Right atrium auricular region (tissue), 2 donors: ENCODE data around the gene RASSF3. TPM values are rescaled to one million over a fixed set of nuclear protein-coding genes. Genes with fewer than 3 reads are reported as not detected.

Source experiments
- DNase-seq: peaks from one replicate; pipeline ENCODE4 v3.0.0-alpha.2; 2019; ENCODE audit warnings: low spot score
- H3K27ac ChIP-seq, 2 donors: fragments of 200-600 bp; sonication (generic); 1 replicate in 1 of 2; 2 replicates in 1 of 2; pipeline ENCODE4 v1.5.1; 2016 to 2019
- H3K27me3 ChIP-seq, 2 donors: fragments of 200-600 bp; sonication (generic); one replicate each; pipeline versions ENCODE4 v1.5.1 to v1.6.0; 2017 to 2019
- H3K36me3 ChIP-seq: fragments of 200-600 bp; sonication (generic); one replicate; pipeline ENCODE4 v1.5.1; 2016
- H3K4me1 ChIP-seq, 2 donors: fragments of 200-600 bp; sonication (generic); one replicate each; pipeline versions ENCODE4 v1.5.1 to v1.6.0; 2017 to 2019
- H3K4me3 ChIP-seq, 2 donors: fragments of 200-600 bp; sonication (generic); 1 replicate in 1 of 2; 2 replicates in 1 of 2; pipeline ENCODE4 v1.5.1; 2017 to 2019; ENCODE audit warnings: mild to moderate bottlenecking in 1 of 2, moderate library complexity in 1 of 2
- H3K9me3 ChIP-seq, 2 donors: fragments of 200-600 bp; sonication (generic); one replicate each; pipeline ENCODE4 v1.5.1; 2019
- CTCF ChIP-seq, 2 donors: fragments of 200-600 bp; sonication (generic); IDR thresholded peaks; one replicate each; pipeline ENCODE4 v1.5.1; 2019; ENCODE audit warnings: antibody characterized with exemption in 2 of 2
- total RNA-seq, 2 donors: library from RNA; depleted of rRNA; stranded (reverse); fragments of >200 nt; gene quantifications; one replicate each; pipeline ENCODE4 v1.1.0, GENCODE V29; 2016

RASSF3 gene
- total RNA-seq, 2 donors from 2014 or later, result 55.4 to 88.4 TPM

GRCh38 chr12:64675795-64676194 lies 65.5 kb downstream of the RASSF3 start:
- H3K4me3 ChIP-seq, result no peak overlapping the region
- peak overlapping the region; percentile 84 to 94 for H3K27ac ChIP-seq
- H3K36me3 ChIP-seq, result no peaks in the 10 kb centered on the region
- no peaks in the 10 kb centered on the region for H3K27me3 ChIP-seq
- no peak for TF ChIP-seq CTCF (IDR thresholded peaks at IDR 0.05)
- no peak for DNase-seq
- H3K4me1 ChIP-seq, result peaks cover 0 to 97% of the 10 kb centered on the region in 2 donors
- H3K9me3 ChIP-seq, result no peaks in the 10 kb centered on the region

- no peak for TF ChIP-seq CTCF (IDR thresholded peaks at IDR 0.05)
- Histone ChIP-seq H3K4me1 (peaks cover 0 to 95% of the 10 kb centered on the region in 2 donors), H3K9me3 (no peaks in the 10 kb centered on the region), H3K27me3 (no peaks in the 10 kb centered on the region), H3K36me3 (no peaks in the 10 kb centered on the region), H3K4me3 (no peak overlapping the region), H3K27ac (peak overlapping the region; percentile 84 to 94)
- DNase-seq, result no peak
Observed at GRCh38 chr12:64678248-64678647, 68.0 kb downstream of the RASSF3 start.

- Histone ChIP-seq H3K4me1 (peaks cover 0 to 95% of the 10 kb centered on the region in 2 donors), H3K36me3 (no peaks in the 10 kb centered on the region), H3K27me3 (no peaks in the 10 kb centered on the region), H3K4me3 (no peak overlapping the region), H3K27ac (peak overlapping the region; percentile 84 to 94), H3K9me3 (no peaks in the 10 kb centered on the region)
- TF ChIP-seq CTCF (IDR thresholded peaks at IDR 0.05), result no peak
- no peak for DNase-seq
Observed at GRCh38 chr12:64678835-64679234, 68.5 kb downstream of the RASSF3 start.

- DNase-seq, result peak; percentile 88
- Histone ChIP-seq H3K27me3 (no peaks in the 10 kb centered on the region), H3K4me3 (peak overlapping the region in 1 of 2 donors; percentile 20), H3K27ac (peak overlapping the region; percentile 84 to 94), H3K9me3 (no peaks in the 10 kb centered on the region), H3K4me1 (peaks cover 0 to 91% of the 10 kb centered on the region in 2 donors), H3K36me3 (no peaks in the 10 kb centered on the region)
- no peak for TF ChIP-seq CTCF (IDR thresholded peaks at IDR 0.05)
Observed at GRCh38 chr12:64679487-64680001, 69.2 kb downstream of the RASSF3 start.

GRCh38 chr12:64680235-64680634 lies 69.9 kb downstream of the RASSF3 start:
- no peak for DNase-seq
- no peaks in the 10 kb centered on the region for H3K27me3 ChIP-seq
- H3K9me3 ChIP-seq, result no peaks in the 10 kb centered on the region
- no peak for TF ChIP-seq CTCF (IDR thresholded peaks at IDR 0.05)
- H3K4me1 ChIP-seq, result peaks cover 0 to 84% of the 10 kb centered on the region in 2 donors
- no peak overlapping the region for H3K4me3 ChIP-seq
- peak overlapping the region; percentile 84 to 94 for H3K27ac ChIP-seq
- peaks cover 2% of the 10 kb centered on the region for H3K36me3 ChIP-seq
